Measurements from ENCODE around the gene CLCN1. TPM values are rescaled to one million over a fixed set of nuclear protein-coding genes. Genes with fewer than 3 reads are reported as not detected.

CLCN1 gene
- total and polyA plus RNA-seq, 10 of the 15 experiments (the other 5 are each of a cell fraction or from before 2014, with no cell fraction given), result 0.30 TPM; not detected in 9

DNA sequence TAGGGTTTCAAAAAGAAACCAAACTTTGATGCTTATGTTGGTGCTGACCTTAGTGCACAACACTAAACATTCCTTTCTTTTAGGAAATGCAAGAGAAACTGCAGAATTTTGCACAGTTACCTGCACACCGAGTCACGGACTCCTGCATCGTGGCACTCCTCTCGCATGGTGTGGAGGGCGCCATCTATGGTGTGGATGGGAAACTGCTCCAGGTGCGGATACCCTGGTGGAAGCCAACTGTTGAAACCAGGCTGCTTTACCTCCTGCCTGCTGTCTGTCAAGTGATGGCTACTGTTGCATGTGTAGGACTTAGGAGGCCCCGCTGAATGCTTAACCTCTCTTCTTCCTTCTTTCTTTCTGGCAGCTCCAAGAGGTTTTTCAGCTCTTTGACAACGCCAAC, 16.1 kb upstream of the CLCN1 start:
- H3K27me3 ChIP-seq (replicated peaks in 1 of 2; ENCODE audit: control insufficient read depth in 2 of 2, insufficient read depth in 2 of 2, low read length in 1 of 2), result no peaks in the 10 kb centered on the region
- peak; percentile 75 for ATAC-seq
- H3K4me1 ChIP-seq (ENCODE audit: control insufficient read depth, insufficient read depth, low read length), result 0 out of 2 replicates have a peak, but pooled peaks cover 3% of the 10 kb centered on the region
- POLR2A ChIA-PET, result interaction anchor here (1.2 kb wide), 1 partner anchor 10 kb away, joined by 3 read pairs; no protein-coding TSS in a partner anchor
- no peak overlapping the region for H3K9ac ChIP-seq (ENCODE audit: control insufficient read depth, insufficient read depth, low read length)
- intact Hi-C loops (cut with micrococcal nuclease; ENCODE audit: unreplicated experiment) (no loop called here), in situ Hi-C loops (cut with MboI) (no loop called here)
- no peak overlapping the region for H3K27ac ChIP-seq (ENCODE audit: control insufficient read depth, insufficient read depth)
- H3K79me2 ChIP-seq (ENCODE audit: control insufficient read depth, insufficient read depth, low read length), result no peaks in the 10 kb centered on the region
- 78% methylated on average over 8 of the region's 8 CpGs for WGBS (ENCODE audit: insufficient coverage, insufficient replicate concordance, low lambda C conversion rate, missing lambda C conversion rate)
- peak; percentile 44 for FAIRE-seq
- no peak overlapping the region for H2AFZ ChIP-seq (ENCODE audit: control insufficient read depth, low read depth, low read length)
- no peak for DNase-seq (ENCODE audit: low read depth, low spot score)
- SMC1A ChIA-PET (ENCODE audit: uncharacterized antibody, unreplicated experiment), result interaction anchor here (0.8 to 2.1 kb wide), 8 partner anchors 9 to 437 kb away, joined by 4 to 20 read pairs (median 4); no protein-coding TSS in a partner anchor
- no TSS peak for BruUV-seq (replicated peaks)
- H3K4me3 ChIP-seq, result no peak overlapping the region
- no peak overlapping the region for H3K4me2 ChIP-seq (ENCODE audit: control insufficient read depth, insufficient read depth)
- no peaks in the 10 kb centered on the region for H3K9me3 ChIP-seq (replicated peaks; ENCODE audit: control insufficient read depth, insufficient read depth, low read length)
- CTCF ChIA-PET, result interaction anchor here (0.8 to 2.7 kb wide), 22 partner anchors 9 to 180 kb away, joined by 3 to 30 read pairs (median 4); partner anchors contain the start of genes CASP2 and CLCN1
- RAD21 ChIA-PET (ENCODE audit: unreplicated experiment), result interaction anchor here (0.8 to 1.6 kb wide), 8 partner anchors 12 to 116 kb away, joined by 3 to 14 read pairs (median 4); partner anchors contain the start of genes CASP2 and GSTK1
- no peaks in the 10 kb centered on the region; the same call in 1 of the 2 replicates for H4K20me1 ChIP-seq (ENCODE audit: control insufficient read depth, insufficient read depth)
- peaks cover 19 to 50% of the 10 kb centered on the region in 2 experiments for H3K36me3 ChIP-seq (ENCODE audit: control insufficient read depth in 2 of 2, insufficient read depth in 2 of 2, low read length in 1 of 2)
- TF ChIP-seq MEF2B (IDR thresholded peaks at IDR 0.05; ENCODE audit: partially characterized antibody, poor library complexity, severe bottlenecking) (no peak), TARDBP (IDR thresholded peaks at IDR 0.05; ENCODE audit: borderline replicate concordance) (no peak), ESRRA (IDR thresholded peaks at IDR 0.05; ENCODE audit: low read length) (no peak), RAD21 (IDR thresholded peaks at IDR 0.05; ENCODE audit: insufficient read depth, low read depth, low read length) (peak; percentile 36; the same call in 1 of the 2 replicates), POLR2A (IDR thresholded peaks at IDR 0.05; ENCODE audit: low read depth, low read length) (0 out of 2 replicates have a peak, but pooled peaks have one; percentile 33), MTA3 (IDR thresholded peaks at IDR 0.05; ENCODE audit: borderline replicate concordance, low read length) (no peak), BMI1 (IDR thresholded peaks at IDR 0.05; ENCODE audit: borderline replicate concordance) (no peak), GABPA (IDR thresholded peaks at IDR 0.05; ENCODE audit: low read depth) (no peak), EED (IDR thresholded peaks at IDR 0.05; ENCODE audit: low read depth) (no peak), BRCA1 (IDR thresholded peaks at IDR 0.05; ENCODE audit: low read depth, low read length) (no peak), KAT2A (conservative IDR thresholded peaks at IDR 0.05; ENCODE audit: control insufficient read depth, low read depth, low read length) (no peak), SRF (IDR thresholded peaks at IDR 0.05; ENCODE audit: low read depth in 2 of 2, low read length in 2 of 2) (no peak)
- TF ChIP-seq, protein P1, sequence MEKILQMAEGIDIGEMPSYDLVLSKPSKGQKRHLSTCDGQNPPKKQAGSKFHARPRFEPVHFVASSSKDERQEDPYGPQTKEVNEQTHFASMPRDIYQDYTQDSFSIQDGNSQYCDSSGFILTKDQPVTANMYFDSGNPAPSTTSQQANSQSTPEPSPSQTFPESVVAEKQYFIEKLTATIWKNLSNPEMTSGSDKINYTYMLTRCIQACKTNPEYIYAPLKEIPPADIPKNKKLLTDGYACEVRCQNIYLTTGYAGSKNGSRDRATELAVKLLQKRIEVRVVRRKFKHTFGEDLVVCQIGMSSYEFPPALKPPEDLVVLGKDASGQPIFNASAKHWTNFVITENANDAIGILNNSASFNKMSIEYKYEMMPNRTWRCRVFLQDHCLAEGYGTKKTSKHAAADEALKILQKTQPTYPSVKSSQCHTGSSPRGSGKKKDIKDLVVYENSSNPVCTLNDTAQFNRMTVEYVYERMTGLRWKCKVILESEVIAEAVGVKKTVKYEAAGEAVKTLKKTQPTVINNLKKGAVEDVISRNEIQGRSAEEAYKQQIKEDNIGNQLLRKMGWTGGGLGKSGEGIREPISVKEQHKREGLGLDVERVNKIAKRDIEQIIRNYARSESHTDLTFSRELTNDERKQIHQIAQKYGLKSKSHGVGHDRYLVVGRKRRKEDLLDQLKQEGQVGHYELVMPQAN (conservative IDR thresholded peaks at IDR 0.05), result no peak
- TF ChIP-seq, protein P2, sequence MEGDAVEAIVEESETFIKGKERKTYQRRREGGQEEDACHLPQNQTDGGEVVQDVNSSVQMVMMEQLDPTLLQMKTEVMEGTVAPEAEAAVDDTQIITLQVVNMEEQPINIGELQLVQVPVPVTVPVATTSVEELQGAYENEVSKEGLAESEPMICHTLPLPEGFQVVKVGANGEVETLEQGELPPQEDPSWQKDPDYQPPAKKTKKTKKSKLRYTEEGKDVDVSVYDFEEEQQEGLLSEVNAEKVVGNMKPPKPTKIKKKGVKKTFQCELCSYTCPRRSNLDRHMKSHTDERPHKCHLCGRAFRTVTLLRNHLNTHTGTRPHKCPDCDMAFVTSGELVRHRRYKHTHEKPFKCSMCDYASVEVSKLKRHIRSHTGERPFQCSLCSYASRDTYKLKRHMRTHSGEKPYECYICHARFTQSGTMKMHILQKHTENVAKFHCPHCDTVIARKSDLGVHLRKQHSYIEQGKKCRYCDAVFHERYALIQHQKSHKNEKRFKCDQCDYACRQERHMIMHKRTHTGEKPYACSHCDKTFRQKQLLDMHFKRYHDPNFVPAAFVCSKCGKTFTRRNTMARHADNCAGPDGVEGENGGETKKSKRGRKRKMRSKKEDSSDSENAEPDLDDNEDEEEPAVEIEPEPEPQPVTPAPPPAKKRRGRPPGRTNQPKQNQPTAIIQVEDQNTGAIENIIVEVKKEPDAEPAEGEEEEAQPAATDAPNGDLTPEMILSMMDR (IDR thresholded peaks at IDR 0.05 in 2 of 3, conservative IDR thresholded peaks at IDR 0.05 in 1 of 3; ENCODE audit: control insufficient read depth in 2 of 3, extremely low read depth in 1 of 3, insufficient read depth in 1 of 3, low read depth in 3 of 3, low read length in 3 of 3), result peak; percentile 44 to 69 (median 61)
- TF ChIP-seq, protein P3, sequence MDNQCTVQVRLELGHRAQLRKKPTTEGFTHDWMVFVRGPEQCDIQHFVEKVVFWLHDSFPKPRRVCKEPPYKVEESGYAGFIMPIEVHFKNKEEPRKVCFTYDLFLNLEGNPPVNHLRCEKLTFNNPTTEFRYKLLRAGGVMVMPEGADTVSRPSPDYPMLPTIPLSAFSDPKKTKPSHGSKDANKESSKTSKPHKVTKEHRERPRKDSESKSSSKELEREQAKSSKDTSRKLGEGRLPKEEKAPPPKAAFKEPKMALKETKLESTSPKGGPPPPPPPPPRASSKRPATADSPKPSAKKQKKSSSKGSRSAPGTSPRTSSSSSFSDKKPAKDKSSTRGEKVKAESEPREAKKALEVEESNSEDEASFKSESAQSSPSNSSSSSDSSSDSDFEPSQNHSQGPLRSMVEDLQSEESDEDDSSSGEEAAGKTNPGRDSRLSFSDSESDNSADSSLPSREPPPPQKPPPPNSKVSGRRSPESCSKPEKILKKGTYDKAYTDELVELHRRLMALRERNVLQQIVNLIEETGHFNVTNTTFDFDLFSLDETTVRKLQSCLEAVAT (IDR thresholded peaks at IDR 0.05), result peak; percentile 58; the same call in 1 of the 2 replicates
- TF ChIP-seq, protein P4, sequence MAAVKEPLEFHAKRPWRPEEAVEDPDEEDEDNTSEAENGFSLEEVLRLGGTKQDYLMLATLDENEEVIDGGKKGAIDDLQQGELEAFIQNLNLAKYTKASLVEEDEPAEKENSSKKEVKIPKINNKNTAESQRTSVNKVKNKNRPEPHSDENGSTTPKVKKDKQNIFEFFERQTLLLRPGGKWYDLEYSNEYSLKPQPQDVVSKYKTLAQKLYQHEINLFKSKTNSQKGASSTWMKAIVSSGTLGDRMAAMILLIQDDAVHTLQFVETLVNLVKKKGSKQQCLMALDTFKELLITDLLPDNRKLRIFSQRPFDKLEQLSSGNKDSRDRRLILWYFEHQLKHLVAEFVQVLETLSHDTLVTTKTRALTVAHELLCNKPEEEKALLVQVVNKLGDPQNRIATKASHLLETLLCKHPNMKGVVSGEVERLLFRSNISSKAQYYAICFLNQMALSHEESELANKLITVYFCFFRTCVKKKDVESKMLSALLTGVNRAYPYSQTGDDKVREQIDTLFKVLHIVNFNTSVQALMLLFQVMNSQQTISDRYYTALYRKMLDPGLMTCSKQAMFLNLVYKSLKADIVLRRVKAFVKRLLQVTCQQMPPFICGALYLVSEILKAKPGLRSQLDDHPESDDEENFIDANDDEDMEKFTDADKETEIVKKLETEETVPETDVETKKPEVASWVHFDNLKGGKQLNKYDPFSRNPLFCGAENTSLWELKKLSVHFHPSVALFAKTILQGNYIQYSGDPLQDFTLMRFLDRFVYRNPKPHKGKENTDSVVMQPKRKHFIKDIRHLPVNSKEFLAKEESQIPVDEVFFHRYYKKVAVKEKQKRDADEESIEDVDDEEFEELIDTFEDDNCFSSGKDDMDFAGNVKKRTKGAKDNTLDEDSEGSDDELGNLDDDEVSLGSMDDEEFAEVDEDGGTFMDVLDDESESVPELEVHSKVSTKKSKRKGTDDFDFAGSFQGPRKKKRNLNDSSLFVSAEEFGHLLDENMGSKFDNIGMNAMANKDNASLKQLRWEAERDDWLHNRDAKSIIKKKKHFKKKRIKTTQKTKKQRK (IDR thresholded peaks at IDR 0.05; ENCODE audit: low read depth, low read length), result no peak
